Immature natural killer cell (primary cell): Measurements from ENCODE around the gene MPP2. TPM values are rescaled to one million over a fixed set of nuclear protein-coding genes. Genes with fewer than 3 reads are reported as not detected.
A peak's percentile ranks its signal among the peaks of the same experiment; 100 is the strongest.
"Not testable (repeated sequence)": the region's sequence is repeated elsewhere in the genome, so short reads cannot be mapped to it uniquely, and the experiment has no call there.

ENCODE experiments used
- DNase-seq, 3 donors: peaks; one replicate each; pipeline ENCODE4 v3.0.0; 2022; ENCODE audit warnings: mixed read lengths in 1 of 3
- H3K27ac Mint-ChIP-seq, 6 donors: one replicate each; pipeline ENCODE4 v1.8.0; 2020; ENCODE audit warnings: mixed read lengths in 6 of 6, mild to moderate bottlenecking in 5 of 6, inconsistent platforms in 4 of 6, moderate library complexity in 3 of 6
- H3K27me3 Mint-ChIP-seq, 3 donors: one replicate each; pipeline ENCODE4 v1.8.0; 2020 to 2021; ENCODE audit warnings: low read depth in 3 of 3, mild to moderate bottlenecking in 3 of 3, mixed read lengths in 3 of 3, moderate library complexity in 3 of 3, inconsistent platforms in 1 of 3
- H3K36me3 Mint-ChIP-seq, 3 donors: one replicate each; pipeline ENCODE4 v1.8.0; 2020; ENCODE audit warnings: mixed read lengths in 3 of 3, inconsistent platforms in 2 of 3, mild to moderate bottlenecking in 2 of 3
- H3K4me1 Mint-ChIP-seq, 2 donors: one replicate each; pipeline ENCODE4 v1.8.0; 2020; ENCODE audit warnings: inconsistent platforms in 2 of 2, mild to moderate bottlenecking in 2 of 2, mixed read lengths in 2 of 2, moderate library complexity in 1 of 2
- H3K4me3 Mint-ChIP-seq, 5 donors: one replicate each; pipeline ENCODE4 v1.8.0; 2020; ENCODE audit warnings: mild to moderate bottlenecking in 5 of 5, mixed read lengths in 5 of 5, inconsistent platforms in 3 of 5, moderate library complexity in 3 of 5
- H3K9me3 Mint-ChIP-seq, 6 donors: one replicate each; pipeline ENCODE4 v1.8.0; 2020; ENCODE audit warnings: mild to moderate bottlenecking in 6 of 6, mixed read lengths in 6 of 6, inconsistent platforms in 4 of 6, moderate library complexity in 3 of 6
- polyA plus RNA-seq, 3 donors: library from polyadenylated mRNA; unstranded; fragments of 300-500 nt; fragmentation: Illumina TruSeq; gene quantifications; one replicate each; pipeline ENCODE4 v1.2.3, GENCODE V29; 2021

MPP2 gene
- polyA plus RNA-seq, 3 donors from 2014 or later, result 0.55 TPM; not detected in 2

DNA sequence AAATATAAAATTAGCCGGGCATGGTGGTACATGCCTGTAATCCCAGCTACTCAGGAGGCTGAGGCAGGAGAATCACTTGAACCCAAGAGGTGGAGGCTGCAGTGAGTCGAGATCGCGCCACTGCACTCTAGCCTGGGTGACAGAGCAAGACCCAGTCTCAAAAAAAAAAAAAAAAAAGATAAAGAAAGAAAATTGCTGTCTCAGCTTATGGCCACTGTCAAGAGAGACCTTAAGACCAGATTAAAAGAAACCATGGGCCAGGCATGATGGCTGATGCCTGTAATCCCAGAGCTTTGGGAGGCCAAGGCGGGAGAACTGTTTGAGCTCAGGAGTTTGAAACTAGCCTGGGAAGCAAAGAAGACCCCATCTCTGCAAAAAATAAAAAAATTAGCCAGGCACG, 38.3 kb downstream of the MPP2 start:
- not testable (repeated sequence) for DNase-seq, H3K4me3 Mint-ChIP-seq, H3K27ac Mint-ChIP-seq, H3K4me1 Mint-ChIP-seq, H3K9me3 Mint-ChIP-seq, H3K36me3 Mint-ChIP-seq
- peaks cover 3 to 10% (median 6%) of the 10 kb centered on the region in 3 donors for H3K27me3 Mint-ChIP-seq

DNA sequence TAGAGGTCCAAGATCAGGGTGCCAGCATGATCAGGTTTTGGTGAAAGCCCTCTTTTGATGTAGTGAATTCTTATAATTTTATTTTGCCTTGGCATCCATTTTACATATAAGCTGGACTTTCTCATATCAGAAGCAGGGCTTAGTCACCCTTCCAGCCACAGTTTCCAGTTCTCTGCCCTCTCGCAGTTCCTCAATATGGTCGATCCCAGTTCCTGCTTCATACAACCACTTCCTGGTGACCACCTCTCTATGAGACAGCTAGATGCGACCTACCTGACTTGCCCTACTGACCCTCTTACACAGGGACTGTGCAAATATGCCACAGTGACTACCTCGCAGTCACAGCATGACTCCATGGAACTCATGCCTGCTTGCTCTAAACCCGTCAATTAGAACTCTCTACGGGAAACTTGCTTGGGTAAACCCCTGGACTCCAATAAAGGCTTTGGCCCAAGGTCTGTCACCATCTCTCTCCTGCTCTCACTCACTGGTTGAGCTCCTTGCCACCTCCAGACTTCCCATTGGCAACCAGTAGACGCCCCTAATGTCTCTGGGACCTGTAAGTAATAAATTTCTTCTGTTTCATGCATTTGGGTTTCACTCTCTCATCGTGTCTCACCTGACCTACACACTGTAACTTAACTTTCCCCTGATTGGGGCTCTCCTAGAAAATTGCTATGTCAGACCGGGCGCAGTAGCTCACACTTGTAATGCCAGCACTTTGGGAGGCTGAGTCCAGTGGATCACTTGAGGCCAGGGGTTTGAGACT, 38.9 kb downstream of the MPP2 start:
- H3K4me3 Mint-ChIP-seq, result no peak overlapping the region
- H3K9me3 Mint-ChIP-seq, result no peaks in the 10 kb centered on the region
- H3K27ac Mint-ChIP-seq, result no peak overlapping the region
- H3K27me3 Mint-ChIP-seq, result peaks cover 3 to 10% (median 6%) of the 10 kb centered on the region in 3 donors
- no peaks in the 10 kb centered on the region for H3K36me3 Mint-ChIP-seq
- DNase-seq, result no peak
- H3K4me1 Mint-ChIP-seq, result no peaks in the 10 kb centered on the region

DNA sequence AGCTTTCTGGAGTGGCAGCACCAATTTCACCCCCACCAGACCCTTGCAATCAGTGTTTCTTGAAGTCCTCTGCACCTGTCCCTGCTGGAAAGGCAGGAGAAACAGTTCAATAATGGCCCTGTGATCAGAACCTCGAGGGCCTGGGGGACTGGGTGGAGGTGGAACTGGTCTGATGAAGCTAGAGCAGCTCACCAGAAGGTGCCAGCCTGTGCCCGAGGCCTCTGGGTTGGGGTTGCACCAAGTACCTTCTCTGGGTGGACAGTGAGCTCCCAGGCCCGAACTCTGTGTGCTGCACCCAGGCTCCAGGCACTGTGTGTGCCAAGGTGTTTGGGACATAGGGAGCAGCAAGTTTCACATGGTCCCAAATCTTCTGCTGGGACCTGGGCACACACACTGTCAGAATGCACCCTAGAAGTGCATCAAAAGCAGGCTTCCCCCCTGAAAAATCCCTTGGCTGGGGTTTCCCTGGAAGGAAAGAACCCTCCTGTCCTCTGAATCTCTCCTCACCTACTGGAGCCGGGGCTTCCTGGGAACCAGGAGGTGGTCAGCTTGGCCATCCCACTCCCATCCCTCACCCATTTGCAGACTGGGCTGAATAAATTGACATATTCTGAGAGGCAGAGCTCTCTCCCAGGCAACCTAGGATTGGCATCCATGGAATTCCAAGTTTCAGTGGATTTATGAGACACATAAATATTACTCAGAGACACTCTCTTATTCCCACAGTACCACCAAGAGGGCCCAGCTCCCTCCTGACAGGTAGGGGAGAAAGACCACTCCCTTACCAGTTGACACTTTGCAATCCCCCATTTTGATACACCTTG, 43.0 kb downstream of the MPP2 start:
- no peaks in the 10 kb centered on the region for H3K4me1 Mint-ChIP-seq
- peaks cover 1 to 4% (median 4%) of the 10 kb centered on the region in 3 donors for H3K27me3 Mint-ChIP-seq
- no peak overlapping the region for H3K4me3 Mint-ChIP-seq
- no peaks in the 10 kb centered on the region for H3K9me3 Mint-ChIP-seq
- H3K36me3 Mint-ChIP-seq, result no peaks in the 10 kb centered on the region
- no peak for DNase-seq
- H3K27ac Mint-ChIP-seq, result no peak overlapping the region

DNA sequence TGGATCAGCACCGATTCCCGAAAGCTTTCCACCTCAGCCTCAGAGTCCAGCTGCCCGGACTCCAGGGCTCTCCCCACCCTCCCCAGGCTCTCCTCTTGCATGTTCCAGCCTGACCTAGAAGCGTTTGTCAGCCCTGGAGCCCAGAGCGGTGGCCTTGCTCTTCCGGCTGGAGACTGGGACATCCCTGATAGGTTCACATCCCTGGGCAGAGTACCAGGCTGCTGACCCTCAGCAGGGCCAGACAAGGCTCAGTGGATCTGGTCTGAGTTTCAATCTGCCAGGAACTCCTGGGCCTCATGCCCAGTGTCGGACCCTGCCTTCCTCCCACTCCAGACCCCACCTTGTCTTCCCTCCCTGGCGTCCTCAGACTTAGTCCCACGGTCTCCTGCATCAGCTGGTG, 45.4 kb downstream of the MPP2 start:
- Mint-ChIP-seq H3K4me3 (no peak overlapping the region), H3K4me1 (no peaks in the 10 kb centered on the region), H3K27me3 (peaks cover 1 to 6% (median 3%) of the 10 kb centered on the region in 3 donors), H3K36me3 (no peaks in the 10 kb centered on the region), H3K27ac (no peak overlapping the region), H3K9me3 (no peaks in the 10 kb centered on the region)
- DNase-seq, result no peak

DNA sequence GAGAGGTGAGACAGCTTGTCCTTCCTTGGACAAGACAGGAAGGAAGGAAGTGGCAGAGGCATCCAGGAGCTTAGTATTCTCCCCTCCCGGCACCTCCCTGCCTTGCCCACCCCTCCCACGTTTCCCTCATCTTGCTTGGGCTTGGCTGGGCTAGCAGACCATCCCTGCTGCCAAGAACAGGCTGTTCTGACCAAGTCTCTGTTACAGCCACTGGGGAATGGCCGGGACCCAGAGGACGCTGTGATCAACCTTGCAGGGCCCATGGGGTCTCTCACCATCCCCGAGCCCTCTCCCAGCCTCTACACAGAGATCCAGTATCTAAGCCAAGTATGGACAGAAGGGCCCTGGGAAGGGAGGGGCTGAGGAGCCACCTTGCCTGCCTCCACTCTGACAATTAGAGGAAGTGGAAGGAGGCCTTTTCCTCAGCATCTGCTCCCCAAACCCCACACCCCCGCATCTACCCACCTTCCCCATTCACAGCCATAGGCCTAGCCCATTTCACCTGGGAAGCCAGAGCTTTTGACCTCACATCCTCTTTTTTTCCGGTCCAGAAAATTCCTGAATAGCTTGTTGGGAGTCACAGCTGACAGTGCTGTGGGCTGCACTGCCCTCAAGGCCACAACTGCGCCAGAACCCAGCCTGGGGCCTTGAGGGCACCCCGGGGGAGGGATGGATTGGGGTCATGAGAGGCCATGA, 46.3 kb downstream of the MPP2 start:
- Mint-ChIP-seq H3K36me3 (no peaks in the 10 kb centered on the region), H3K27ac (no peak overlapping the region), H3K4me3 (no peak overlapping the region), H3K4me1 (no peaks in the 10 kb centered on the region), H3K9me3 (no peaks in the 10 kb centered on the region), H3K27me3 (peaks cover 1 to 6% (median 3%) of the 10 kb centered on the region in 3 donors)
- no peak for DNase-seq

DNA sequence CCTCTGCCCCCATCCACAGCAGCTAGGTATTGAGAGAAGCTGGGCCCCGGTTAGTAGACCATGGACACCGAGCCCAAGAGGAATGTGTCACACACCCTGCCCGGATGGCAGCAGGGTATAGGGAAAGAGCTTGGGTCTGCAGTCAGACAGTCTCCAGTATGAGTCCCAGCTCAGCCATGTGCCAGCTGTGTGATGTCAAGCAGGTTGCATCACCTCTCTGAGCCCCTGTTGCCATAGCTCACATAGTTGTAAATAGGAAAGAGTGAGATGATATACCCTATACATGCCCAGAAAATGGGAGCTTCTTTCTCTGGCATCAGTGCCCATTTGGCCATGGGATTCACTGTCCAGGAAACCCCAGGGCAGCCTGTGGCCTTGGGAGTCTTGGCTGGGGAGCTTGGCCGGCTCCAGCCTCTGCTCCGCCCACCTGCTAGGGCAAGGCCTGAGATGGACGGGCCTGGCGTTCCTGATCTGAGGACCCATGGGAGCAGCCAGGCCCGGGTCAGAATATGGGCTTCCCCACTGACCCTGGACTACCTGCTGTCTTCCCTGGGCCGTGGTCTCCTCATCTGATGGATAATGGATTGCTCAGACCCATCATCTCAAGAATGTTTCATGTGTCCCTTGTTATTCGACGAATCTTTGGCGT, 47.1 kb downstream of the MPP2 start:
- Mint-ChIP-seq H3K4me1 (no peaks in the 10 kb centered on the region), H3K27me3 (peaks cover 1 to 6% (median 3%) of the 10 kb centered on the region in 3 donors), H3K36me3 (no peaks in the 10 kb centered on the region), H3K9me3 (no peaks in the 10 kb centered on the region), H3K4me3 (no peak overlapping the region), H3K27ac (no peak overlapping the region)
- no peak for DNase-seq

DNA sequence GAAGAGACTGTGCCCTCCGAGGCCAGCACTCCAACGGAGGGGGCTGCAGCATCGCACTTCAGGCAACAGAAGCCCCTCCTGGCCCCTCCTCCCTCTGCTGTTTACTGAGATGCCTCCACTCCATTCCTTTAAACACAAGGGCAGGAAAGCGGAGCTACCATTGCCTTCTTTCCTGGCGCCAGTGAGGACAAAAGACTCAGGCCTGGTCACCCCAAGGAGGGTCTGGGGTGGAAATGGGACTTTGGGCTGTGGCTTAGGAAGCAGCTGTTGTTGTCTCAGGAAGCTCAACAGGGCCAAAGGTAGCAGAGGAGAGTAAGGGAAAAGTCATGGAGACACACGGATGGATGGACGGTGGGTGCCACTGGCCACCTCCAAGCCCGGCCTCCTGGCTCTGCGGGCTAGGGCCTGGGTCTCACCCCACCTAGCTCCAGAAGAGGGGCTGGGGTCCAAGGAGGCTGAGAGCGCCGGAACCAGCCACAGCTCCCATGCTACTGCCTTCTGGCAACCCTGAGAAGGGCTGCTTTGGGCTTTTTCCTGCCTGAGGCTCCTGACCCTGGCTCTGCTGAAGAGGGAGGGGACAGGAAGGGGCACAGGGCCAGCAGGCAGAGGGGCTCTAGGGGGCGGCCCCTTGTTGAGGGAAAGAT, 49.3 kb downstream of the MPP2 start:
- Mint-ChIP-seq H3K27ac (no peak overlapping the region), H3K9me3 (no peaks in the 10 kb centered on the region), H3K36me3 (no peaks in the 10 kb centered on the region), H3K4me3 (no peak overlapping the region), H3K4me1 (no peaks in the 10 kb centered on the region), H3K27me3 (peaks cover 1 to 6% (median 3%) of the 10 kb centered on the region in 3 donors)
- no peak for DNase-seq

DNA sequence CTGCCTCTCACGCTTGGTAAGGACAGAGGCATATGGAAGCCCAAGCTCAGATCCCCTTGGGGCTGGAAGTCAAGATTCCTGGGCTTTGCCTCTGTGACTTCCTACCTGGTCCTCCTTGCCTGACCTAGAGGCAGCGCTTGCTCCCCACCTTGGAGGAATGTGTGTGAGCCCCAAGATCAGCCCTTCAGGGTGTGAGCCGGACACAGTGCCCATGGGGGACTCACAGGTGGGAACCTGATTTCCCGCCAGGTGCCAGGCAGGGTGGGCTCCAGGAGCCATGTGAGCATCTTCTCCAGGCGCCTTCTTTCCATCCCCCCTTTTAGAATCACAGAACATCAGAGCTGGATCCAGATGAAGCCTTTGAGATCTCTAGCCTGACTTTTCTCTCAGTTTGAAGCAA, 50.2 kb downstream of the MPP2 start:
- no peaks in the 10 kb centered on the region for H3K4me1 Mint-ChIP-seq
- H3K4me3 Mint-ChIP-seq, result no peak overlapping the region
- no peaks in the 10 kb centered on the region for H3K9me3 Mint-ChIP-seq
- peaks cover 1 to 6% (median 3%) of the 10 kb centered on the region in 3 donors for H3K27me3 Mint-ChIP-seq
- no peaks in the 10 kb centered on the region for H3K36me3 Mint-ChIP-seq
- DNase-seq, result no peak
- H3K27ac Mint-ChIP-seq, result no peak overlapping the region

DNA sequence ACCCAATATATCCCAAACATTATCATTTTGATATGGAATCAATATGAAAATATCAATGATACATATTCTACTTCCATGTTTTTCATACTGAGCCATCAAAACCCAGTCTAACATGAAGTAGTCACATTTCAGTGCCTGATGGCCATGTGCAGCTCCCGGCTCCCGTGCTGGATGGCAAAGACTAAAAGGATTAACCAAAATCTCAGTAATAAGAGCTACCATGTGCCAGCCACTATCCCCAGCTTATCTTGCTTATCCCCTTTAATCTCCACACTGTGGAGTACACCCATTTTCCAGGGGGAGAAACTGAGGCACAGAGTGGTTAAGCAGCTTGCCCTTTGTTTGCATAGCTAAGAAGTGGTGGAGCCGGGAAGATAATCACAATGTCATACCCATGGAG, 51.2 kb downstream of the MPP2 start:
- H3K4me3 Mint-ChIP-seq, result no peak overlapping the region
- no peak overlapping the region for H3K27ac Mint-ChIP-seq
- no peaks in the 10 kb centered on the region for H3K4me1 Mint-ChIP-seq
- no peaks in the 10 kb centered on the region for H3K36me3 Mint-ChIP-seq
- no peak for DNase-seq
- no peaks in the 10 kb centered on the region for H3K9me3 Mint-ChIP-seq
- peaks cover 3 to 6% (median 4%) of the 10 kb centered on the region in 3 donors for H3K27me3 Mint-ChIP-seq

DNA sequence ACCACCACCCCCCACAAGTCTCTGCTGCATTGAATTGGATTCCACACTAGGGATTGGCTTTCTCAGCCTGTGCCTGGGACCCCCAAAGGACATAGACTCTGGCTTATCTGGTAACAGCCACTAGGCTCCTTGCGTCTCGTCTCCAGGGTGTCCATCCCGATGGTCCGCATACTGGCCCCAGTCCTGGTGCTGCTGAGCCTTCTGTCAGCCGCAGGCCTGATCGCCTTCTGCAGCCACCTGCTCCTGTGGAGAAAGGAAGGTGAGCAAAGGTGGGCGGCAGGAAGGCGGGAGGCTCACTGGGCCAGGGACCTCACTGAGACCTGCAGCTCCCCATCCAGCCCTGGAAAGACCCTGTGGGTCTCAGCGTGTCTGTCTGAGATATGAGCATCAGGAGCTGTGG, 52.3 kb downstream of the MPP2 start:
- Mint-ChIP-seq H3K4me3 (no peak overlapping the region), H3K9me3 (no peaks in the 10 kb centered on the region), H3K27ac (peak overlapping the region in 1 of 6 donors; percentile 28), H3K4me1 (no peaks in the 10 kb centered on the region), H3K36me3 (no peaks in the 10 kb centered on the region), H3K27me3 (peaks cover 3 to 8% (median 4%) of the 10 kb centered on the region in 3 donors)
- no peak for DNase-seq

DNA sequence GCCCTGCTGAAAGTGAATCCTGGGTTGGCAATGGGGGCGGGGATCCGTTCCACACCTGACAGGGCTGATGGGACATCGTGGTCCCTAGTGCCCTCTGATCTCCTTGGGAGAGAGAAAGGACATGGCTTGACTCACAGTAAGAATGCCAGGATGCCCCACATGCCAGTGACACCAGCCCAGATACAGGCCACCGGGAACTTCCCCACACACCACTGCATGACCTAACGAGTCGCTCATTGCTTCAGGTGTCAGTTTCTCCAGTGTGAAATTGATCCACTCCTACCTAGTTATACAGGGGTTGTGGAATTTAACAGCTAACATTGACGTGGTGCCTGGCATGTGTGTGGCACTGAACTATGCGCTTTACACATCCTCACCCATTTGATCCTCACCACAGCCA, 52.8 kb downstream of the MPP2 start:
- Mint-ChIP-seq H3K36me3 (no peaks in the 10 kb centered on the region), H3K4me3 (no peak overlapping the region), H3K9me3 (no peaks in the 10 kb centered on the region), H3K4me1 (no peaks in the 10 kb centered on the region), H3K27me3 (peaks cover 3 to 11% (median 4%) of the 10 kb centered on the region in 3 donors), H3K27ac (no peak overlapping the region)
- no peak for DNase-seq

DNA sequence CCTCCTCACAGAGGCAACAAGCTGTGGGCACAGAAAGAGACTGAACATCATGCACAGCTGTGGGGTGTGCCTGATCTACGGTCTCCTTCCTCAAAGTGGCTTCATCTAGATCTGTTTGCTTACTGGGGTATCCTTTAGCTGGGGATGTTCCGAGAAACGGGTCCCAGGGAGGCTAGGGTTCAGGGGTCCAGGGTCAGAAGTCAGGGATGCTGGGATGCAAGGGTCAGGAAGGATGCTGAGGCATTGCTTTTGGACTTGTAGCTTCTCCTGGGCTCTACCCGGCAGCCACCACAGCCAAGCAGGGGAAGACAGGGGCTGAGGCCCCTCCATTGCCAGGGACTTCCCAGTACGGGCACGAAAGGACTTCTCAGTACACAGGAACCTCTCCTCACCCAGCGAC, 53.8 kb downstream of the MPP2 start:
- no peaks in the 10 kb centered on the region for H3K4me1 Mint-ChIP-seq
- no peaks in the 10 kb centered on the region for H3K36me3 Mint-ChIP-seq
- H3K9me3 Mint-ChIP-seq, result no peaks in the 10 kb centered on the region
- no peak overlapping the region for H3K27ac Mint-ChIP-seq
- peaks cover 4 to 8% (median 5%) of the 10 kb centered on the region in 3 donors for H3K27me3 Mint-ChIP-seq
- no peak for DNase-seq
- H3K4me3 Mint-ChIP-seq, result no peak overlapping the region

DNA sequence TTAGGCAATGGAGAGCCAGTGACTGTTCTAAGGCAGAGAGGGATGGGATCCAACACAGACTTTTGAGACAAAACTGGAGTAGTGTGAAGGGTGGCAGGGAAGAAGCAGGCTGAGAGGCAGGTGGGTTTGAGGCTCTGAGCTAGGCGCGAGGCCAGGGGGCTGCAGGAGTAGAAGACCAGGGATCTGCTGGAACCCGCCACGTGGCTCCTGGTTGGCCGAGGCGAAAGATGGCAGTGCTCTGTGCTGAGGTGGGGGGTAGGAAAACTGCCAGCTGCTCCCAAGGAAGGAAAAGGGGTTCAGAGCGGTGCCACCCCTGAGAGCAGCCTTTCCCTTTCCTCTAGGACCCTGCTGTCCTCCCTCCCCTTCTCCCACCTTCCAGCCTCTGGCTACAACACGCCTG, 54.8 kb downstream of the MPP2 start:
- no peak for DNase-seq
- H3K27ac Mint-ChIP-seq, result no peak overlapping the region
- H3K36me3 Mint-ChIP-seq, result no peaks in the 10 kb centered on the region
- peaks cover 6 to 7% (median 7%) of the 10 kb centered on the region in 3 donors for H3K27me3 Mint-ChIP-seq
- H3K9me3 Mint-ChIP-seq, result no peaks in the 10 kb centered on the region
- H3K4me1 Mint-ChIP-seq, result no peaks in the 10 kb centered on the region
- H3K4me3 Mint-ChIP-seq, result no peak overlapping the region
